OCI-LY1 (cell line): ENCODE data around the gene CTBP2.

Source experiments
- H2AFZ ChIP-seq: fragments of 200-600 bp; sonication (generic), shearing (Covaris generic); 2 replicates; pipeline ENCODE4 v1.6.0; 2014; ENCODE audit warnings: antibody characterized with exemption, mild to moderate bottlenecking, low read length
- H3F3A ChIP-seq: fragments of 200-600 bp; sonication (generic), shearing (Covaris generic); 2 replicates; pipeline ENCODE4 v1.6.0; 2014; ENCODE audit warnings: mild to moderate bottlenecking, antibody characterized with exemption, low read length, moderate library complexity; ENCODE audit not compliant: insufficient read depth
- H3K27ac ChIP-seq: fragments of 200-600 bp; sonication (generic); 2 replicates; pipeline ENCODE4 v1.5.1; 2014; ENCODE audit warnings: low read length, mixed run types, mild to moderate bottlenecking, low read depth; ENCODE audit not compliant: poor library complexity, severe bottlenecking
- H3K27me3 ChIP-seq: fragments of 200-600 bp; sonication (generic); 2 replicates; pipeline ENCODE4 v1.6.0; 2014; ENCODE audit warnings: antibody characterized with exemption, mild to moderate bottlenecking, low read length, moderate library complexity; ENCODE audit not compliant: insufficient read depth
- H3K36me3 ChIP-seq: fragments of 200-600 bp; sonication (generic); 2 replicates; pipeline ENCODE4 v1.6.1; 2014; ENCODE audit warnings: mild to moderate bottlenecking, antibody characterized with exemption, low read length, moderate library complexity, mixed read lengths; ENCODE audit not compliant: insufficient read depth
- H3K4me1 ChIP-seq: fragments of 200-600 bp; sonication (generic); 2 replicates; pipeline ENCODE4 v1.5.1; 2014; ENCODE audit warnings: mild to moderate bottlenecking, low read length, moderate library complexity; ENCODE audit not compliant: insufficient read depth, severe bottlenecking
- H3K4me2 ChIP-seq: fragments of 200-600 bp; sonication (generic), shearing (Covaris generic); 2 replicates; pipeline ENCODE4 v1.6.1; 2014; ENCODE audit warnings: low read length
- H3K4me3 ChIP-seq: fragments of 200-600 bp; sonication (generic); 2 replicates; pipeline ENCODE4 v1.5.1; 2014; ENCODE audit warnings: low read length, low read depth, mild to moderate bottlenecking, mixed read lengths; ENCODE audit not compliant: poor library complexity, severe bottlenecking
- H3K79me2 ChIP-seq: fragments of 200-600 bp; shearing (Covaris generic); 2 replicates; pipeline ENCODE4 v1.6.1; 2016; ENCODE audit warnings: mixed run types, low read length, mixed read lengths; ENCODE audit not compliant: insufficient read depth
- H3K9ac ChIP-seq: fragments of 200-600 bp; sonication (generic), shearing (Covaris generic); 2 replicates; pipeline ENCODE4 v1.6.1; 2014; ENCODE audit warnings: mild to moderate bottlenecking, low read length, mixed read lengths
- H3K9me2 ChIP-seq: fragments of 200-600 bp; sonication (generic), shearing (Covaris generic); 2 replicates; pipeline ENCODE4 v1.6.1; 2014; ENCODE audit warnings: low read depth, mild to moderate bottlenecking, low read length, mixed read lengths
- H3K9me3 ChIP-seq: fragments of 200-600 bp; shearing (Covaris generic); 2 replicates; pipeline ENCODE4 v1.6.1; 2014; ENCODE audit warnings: low read length, mixed read lengths
- H4K20me1 ChIP-seq: fragments of 200-600 bp; sonication (generic), shearing (Covaris generic); 2 replicates; pipeline ENCODE4 v1.6.0; 2016; ENCODE audit warnings: mild to moderate bottlenecking, low read length; ENCODE audit not compliant: insufficient read depth
- CTCF ChIP-seq: fragments of 200-600 bp; sonication (generic), shearing (Covaris generic); IDR thresholded peaks from 2 replicates; pipeline ENCODE4 v1.5.1; 2017; ENCODE audit warnings: mild to moderate bottlenecking, antibody characterized with exemption, low read length, moderate library complexity, mixed read lengths
- EZH2 ChIP-seq: fragments of 200-600 bp; sonication (generic), shearing (Covaris generic); IDR thresholded peaks from 2 replicates; pipeline ENCODE4 v1.8.0; 2017; ENCODE audit warnings: borderline replicate concordance, mixed run types, mild to moderate bottlenecking, antibody characterized with exemption, low read length, moderate library complexity, mixed read lengths

The CTBP2 gene

GRCh38 chr10:125032474-125033020 is 127.8 kb downstream of the CTBP2 start:
- H3K27me3 ChIP-seq: no peaks in the 10 kb centered on the region
- no peak overlapping the region for H2AFZ ChIP-seq
- TF ChIP-seq EZH2 (no peak), CTCF (no peak)
- no peaks in the 10 kb centered on the region for H3K79me2 ChIP-seq
- no peak overlapping the region for H3K4me3 ChIP-seq
- no peaks in the 10 kb centered on the region for H3K4me1 ChIP-seq
- no peak overlapping the region for H3K27ac ChIP-seq
- no peaks in the 10 kb centered on the region for H3K9me2 ChIP-seq
- no peaks in the 10 kb centered on the region for H3F3A ChIP-seq
- no peaks in the 10 kb centered on the region for H3K36me3 ChIP-seq
- H3K4me2 ChIP-seq: no peak overlapping the region
- H4K20me1 ChIP-seq: no peaks in the 10 kb centered on the region
- H3K9ac ChIP-seq: no peak overlapping the region
- no peaks in the 10 kb centered on the region for H3K9me3 ChIP-seq

- no peaks in the 10 kb centered on the region for H3K4me1 ChIP-seq
- H3K4me3 ChIP-seq: no peak overlapping the region
- no peak overlapping the region for H2AFZ ChIP-seq
- no peak overlapping the region for H3K4me2 ChIP-seq
- no peaks in the 10 kb centered on the region for H3K9me3 ChIP-seq
- no peaks in the 10 kb centered on the region for H3K9me2 ChIP-seq
- no peak overlapping the region for H3K27ac ChIP-seq
- H3F3A ChIP-seq: no peaks in the 10 kb centered on the region
- no peaks in the 10 kb centered on the region for H4K20me1 ChIP-seq
- TF ChIP-seq EZH2: no peak
- peak; percentile 33; the same call in 1 of the 2 replicates for TF ChIP-seq CTCF
- no peaks in the 10 kb centered on the region for H3K27me3 ChIP-seq
- no peaks in the 10 kb centered on the region for H3K79me2 ChIP-seq
- H3K36me3 ChIP-seq: no peaks in the 10 kb centered on the region
- H3K9ac ChIP-seq: no peak overlapping the region
Measured at GRCh38 chr10:125030567-125031197, 129.7 kb downstream of the CTBP2 start.

- Histone ChIP-seq H3K4me3 (no peak overlapping the region), H3K4me1 (peaks cover 9% of the 10 kb centered on the region), H2AFZ (no peak overlapping the region), H3K9me2 (no peaks in the 10 kb centered on the region), H3K9ac (no peak overlapping the region), H3K36me3 (no peaks in the 10 kb centered on the region), H3K4me2 (no peak overlapping the region), H4K20me1 (no peaks in the 10 kb centered on the region), H3K27me3 (no peaks in the 10 kb centered on the region), H3K9me3 (no peaks in the 10 kb centered on the region), H3F3A (no peaks in the 10 kb centered on the region), H3K27ac (no peak overlapping the region), H3K79me2 (no peaks in the 10 kb centered on the region)
- TF ChIP-seq EZH2: no peak
- no peak for TF ChIP-seq CTCF
Measured at GRCh38 chr10:125029584-125030242, 130.7 kb downstream of the CTBP2 start.
